NCI-H82 treated with DMSO at 0.1 percent for 48 hours (cell line): Measurements from ENCODE around the gene SUCLA2.
"Not testable (repeated sequence)": the region's sequence is repeated elsewhere in the genome, so short reads cannot be mapped to it uniquely, and the experiment has no call there.

Source experiments
- DNase-seq: peaks from one replicate; lab custom pipeline; 2025; ENCODE audit not compliant: unreplicated experiment; lab: John Stamatoyannopoulos, UW

The SUCLA2 gene

DNA sequence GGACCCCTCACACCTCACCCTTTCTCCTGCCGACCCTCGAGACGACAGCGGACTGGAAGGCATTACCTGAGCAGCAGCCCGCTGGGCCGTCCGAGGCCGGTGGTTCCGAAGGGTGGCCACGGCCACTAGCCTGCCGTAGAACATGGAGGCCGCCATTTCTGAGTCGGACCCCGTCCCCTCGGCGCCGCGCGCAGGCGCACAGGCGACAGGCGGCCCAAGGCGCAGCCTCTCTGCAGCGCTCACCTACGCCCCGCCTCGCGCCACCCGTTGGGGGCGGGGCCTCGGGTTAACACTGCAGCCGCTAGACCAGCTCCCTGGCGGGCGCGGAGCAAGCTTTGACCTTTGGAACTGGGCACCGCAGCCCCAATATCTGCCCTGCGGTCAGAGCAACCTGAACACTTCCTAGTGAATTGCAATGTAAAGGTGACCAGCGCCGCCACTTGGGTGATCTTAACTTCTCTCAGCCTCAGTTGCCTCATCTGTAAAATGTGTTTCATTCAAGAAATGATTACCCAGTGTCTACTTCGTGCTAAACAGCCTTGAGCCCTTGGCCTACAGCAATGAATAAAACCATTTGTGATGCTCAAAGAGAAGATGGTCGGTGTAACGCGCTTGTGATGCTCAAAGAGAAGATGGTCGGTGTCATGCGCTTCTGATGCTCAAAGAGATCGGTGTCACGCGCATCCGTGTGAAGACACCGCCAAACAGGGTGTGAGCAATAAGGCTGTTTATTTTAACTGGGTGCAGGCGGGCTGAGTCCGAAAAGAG lies at the start of gene SUCLA2:
Gene SUCLA2, minus strand, starts transcription at position 160 of the 768 bp plus-strand sequence. Its CDS starts 4 bp downstream, at position 156.
- peak; percentile 59 for DNase-seq

GRCh38 chr13:48050550-48050949 lies 49.5 kb upstream of the SUCLA2 start:
- DNase-seq, result no peak

DNA sequence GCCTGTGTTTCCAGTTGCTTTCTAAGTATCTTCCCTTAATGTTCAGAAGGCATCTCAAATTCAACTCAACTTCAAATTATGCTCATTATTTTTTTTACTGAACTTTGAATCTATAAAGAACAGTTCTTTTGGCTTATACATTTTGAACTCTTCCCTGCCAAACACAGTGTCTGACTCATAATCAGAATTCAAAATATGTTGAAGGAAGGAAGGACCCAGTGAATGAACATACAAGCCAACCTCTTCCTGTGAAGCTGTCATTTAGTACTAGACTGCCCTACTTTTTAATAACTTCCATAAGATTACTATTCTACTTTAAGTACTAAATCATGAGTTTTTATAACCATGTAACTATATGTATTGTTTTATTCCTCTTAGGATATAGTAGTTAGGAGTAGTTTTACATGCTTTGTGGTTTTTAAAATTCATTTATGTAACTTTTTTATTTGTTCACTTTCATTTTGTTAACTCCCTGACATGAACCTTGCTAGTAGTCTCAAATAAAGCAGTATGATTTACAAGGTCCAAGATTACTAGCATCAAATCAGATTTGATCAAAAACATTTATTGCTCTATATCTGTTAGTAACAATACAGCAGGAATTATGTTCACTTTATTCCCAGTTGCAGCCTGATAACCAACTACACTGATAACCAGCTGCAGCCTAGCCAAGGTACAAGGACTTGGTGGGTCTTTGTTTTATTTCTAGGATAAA lies 42.9 kb upstream of the SUCLA2 start:
- DNase-seq, result no peak

- no peak for DNase-seq
Measured at GRCh38 chr13:48042894-48043293, 41.8 kb upstream of the SUCLA2 start.

GRCh38 chr13:48040896-48041295 lies 39.8 kb upstream of the SUCLA2 start:
- no peak for DNase-seq

DNA sequence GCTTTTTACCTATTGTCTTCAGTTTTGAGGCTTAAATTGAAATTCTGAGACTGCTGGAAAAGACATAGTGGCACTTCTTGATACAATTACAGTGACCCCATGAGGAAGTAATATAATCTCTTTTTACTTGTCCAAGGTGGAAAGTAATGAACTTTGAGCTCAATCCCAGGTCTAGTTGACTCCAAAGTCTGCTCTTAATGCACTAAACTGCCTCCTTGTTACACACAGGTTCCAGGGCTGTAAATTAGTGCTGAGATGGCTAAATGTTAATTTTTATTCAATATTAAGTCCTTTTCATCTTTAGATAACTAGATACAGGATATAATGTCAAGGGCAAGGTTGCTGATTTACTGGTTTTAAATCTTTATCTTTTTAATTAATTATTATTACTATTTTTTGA lies 39.0 kb upstream of the SUCLA2 start:
- no peak for DNase-seq

- DNase-seq, result no peak
Measured at GRCh38 chr13:48038761-48039160, 37.7 kb upstream of the SUCLA2 start.

GRCh38 chr13:48037346-48038173 lies 36.5 kb upstream of the SUCLA2 start, which contains the start of gene NUDT15:
NUDT15 (plus strand) TSS chr13:48037726; CDS start chr13:48037747, 21 bp downstream.
- DNase-seq, result peak; percentile 92

- DNase-seq, result no peak
Measured at GRCh38 chr13:48029859-48030258, 28.8 kb upstream of the SUCLA2 start.

- DNase-seq, result no peak
Measured at GRCh38 chr13:48028066-48028465, 27.0 kb upstream of the SUCLA2 start.

DNA sequence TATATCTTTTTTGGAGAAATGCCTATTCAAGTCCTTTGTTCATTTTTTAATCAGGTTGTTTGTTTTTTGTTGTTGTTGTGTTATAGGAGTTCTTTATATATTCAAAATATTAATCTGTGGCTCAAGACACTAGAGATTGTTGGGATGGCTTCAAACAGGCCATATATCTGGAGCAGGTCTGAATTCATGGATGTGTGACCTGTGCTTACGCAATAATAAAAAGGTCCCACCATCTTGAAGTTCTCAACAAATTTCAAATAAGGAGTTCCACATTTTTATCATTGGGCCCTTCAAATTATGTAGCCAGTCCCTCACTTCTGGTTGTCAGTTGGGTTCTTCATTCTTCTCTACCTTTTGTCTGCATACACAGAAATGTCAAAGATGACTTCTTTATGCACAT lies 18.7 kb upstream of the SUCLA2 start:
- DNase-seq, result no peak

- no peak for DNase-seq
Measured at GRCh38 chr13:48018637-48019036, 17.6 kb upstream of the SUCLA2 start.

- no peak for DNase-seq
Measured at GRCh38 chr13:48014359-48014758, 13.3 kb upstream of the SUCLA2 start.

GRCh38 chr13:48012668-48013067 lies 11.6 kb upstream of the SUCLA2 start:
- no peak for DNase-seq

DNA sequence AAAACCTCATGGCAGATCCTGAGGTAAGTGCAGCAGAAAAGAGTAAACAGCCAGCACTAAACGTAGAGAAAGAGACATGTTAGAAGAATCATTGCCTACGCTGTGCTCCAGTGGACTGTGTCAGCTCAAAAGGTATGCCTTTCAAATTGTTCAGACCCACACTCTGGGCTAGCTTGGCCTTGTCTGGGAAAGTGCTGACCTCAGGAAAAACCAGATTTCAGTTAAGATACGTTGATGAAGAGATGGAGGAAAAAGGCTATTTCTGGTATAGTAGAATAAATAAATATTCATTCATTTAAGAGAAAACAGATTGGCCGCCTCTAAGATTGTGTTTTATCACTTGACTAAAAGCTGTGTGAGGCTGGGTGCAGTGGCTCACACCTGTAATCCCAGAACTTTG lies 9.6 kb upstream of the SUCLA2 start:
- no peak for DNase-seq

DNA sequence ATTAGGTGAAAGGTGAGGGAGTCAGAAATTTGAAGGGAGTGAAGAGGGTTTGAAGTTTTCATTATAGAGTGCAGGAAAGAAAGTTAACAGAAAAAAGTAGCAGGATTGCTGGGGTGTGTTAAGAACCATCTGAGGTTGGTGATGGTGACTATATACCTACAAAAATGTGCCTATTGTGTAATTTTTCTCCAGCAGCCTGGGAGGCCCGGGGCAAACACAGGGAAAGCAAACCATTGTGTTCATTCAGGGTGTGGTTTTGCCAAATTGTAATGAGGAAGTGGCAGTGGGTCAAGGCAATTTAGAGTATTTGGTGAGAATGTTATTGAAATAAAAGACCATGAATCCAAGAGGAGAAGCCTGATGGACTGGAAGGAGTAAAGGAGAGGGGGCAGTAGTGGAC lies 8.2 kb upstream of the SUCLA2 start:
- no peak for DNase-seq

DNA sequence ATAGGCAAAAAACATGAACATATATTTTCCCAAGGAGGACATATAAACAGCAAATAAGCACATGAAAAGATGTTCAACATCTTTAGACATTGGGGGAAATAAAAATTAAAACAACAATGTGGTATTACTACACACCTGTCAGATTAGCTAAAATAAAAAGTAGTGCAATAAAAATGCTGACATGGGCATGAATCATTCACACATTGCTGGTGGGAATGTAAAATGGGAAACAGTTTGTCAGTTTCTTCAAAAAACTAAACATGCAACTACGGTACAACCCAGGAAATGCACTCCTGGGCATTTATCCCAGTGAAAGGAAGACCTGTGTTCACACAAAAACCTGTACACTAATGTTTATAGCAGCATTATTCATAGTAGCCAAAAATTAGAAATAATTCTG lies 5.3 kb upstream of the SUCLA2 start:
- DNase-seq, result no peak

GRCh38 chr13:48004201-48004600 lies 3.1 kb upstream of the SUCLA2 start:
- DNase-seq, result no peak

- DNase-seq, result not testable (repeated sequence)
Measured at GRCh38 chr13:48001999-48002398, 926 bp upstream of the SUCLA2 start.

- DNase-seq, result no peak
Measured at GRCh38 chr13:48000559-48001113, 437 bp downstream of the SUCLA2 start.

DNA sequence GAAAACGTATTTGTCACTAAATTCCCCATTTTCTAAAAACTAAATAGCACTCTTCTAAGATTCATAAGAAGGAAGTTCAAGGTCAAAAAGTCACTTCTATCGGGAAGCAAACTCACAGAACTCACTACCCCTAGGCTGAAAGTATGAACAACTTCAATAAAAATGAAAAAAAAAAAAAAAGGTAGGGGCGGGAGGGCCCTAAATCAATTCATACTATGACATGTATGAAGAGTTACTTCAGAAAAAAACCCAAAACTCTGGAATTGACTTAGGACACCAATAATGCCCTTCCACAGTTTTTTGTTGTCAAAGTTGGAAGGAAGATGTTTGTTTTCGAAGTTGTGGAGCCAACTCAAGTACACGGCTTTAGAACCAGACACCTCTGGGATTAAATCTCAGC lies 1.1 kb downstream of the SUCLA2 start:
- DNase-seq, result no peak
